Chondrocyte (in vitro differentiated cells): ENCODE measurements around the gene IRF7. TPM values are rescaled to one million over a fixed set of nuclear protein-coding genes. Genes with fewer than 3 reads are reported as not detected.

ENCODE experiments used
- DNase-seq: peaks from one replicate; pipeline ENCODE4 v3.0.0; 2021; ENCODE audit warnings: mixed read lengths, low spot score
- H3K27ac Mint-ChIP-seq: one replicate; pipeline ENCODE4 v1.8.0; 2021; ENCODE audit warnings: mild to moderate bottlenecking, moderate library complexity, mixed read lengths; ENCODE audit not compliant: unreplicated experiment
- H3K27me3 Mint-ChIP-seq: 2 replicates; pipeline ENCODE4 v1.8.0; 2021; ENCODE audit warnings: low read depth, mixed read lengths
- H3K36me3 Mint-ChIP-seq: 2 replicates; pipeline ENCODE4 v1.8.0; 2021; ENCODE audit warnings: low read depth, mixed read lengths
- H3K4me1 Mint-ChIP-seq: 2 replicates; pipeline ENCODE4 v1.8.0; 2021; ENCODE audit warnings: low read depth, mild to moderate bottlenecking, mixed read lengths
- H3K4me3 Mint-ChIP-seq: one replicate; pipeline ENCODE4 v1.8.0; 2021; ENCODE audit warnings: mild to moderate bottlenecking, moderate library complexity, mixed read lengths; ENCODE audit not compliant: unreplicated experiment
- H3K9me3 Mint-ChIP-seq: 2 replicates; pipeline ENCODE4 v1.8.0; 2021; ENCODE audit warnings: low read depth, mixed read lengths
- CTCF ChIP-seq: fragments of 200-600 bp; sonication (generic); IDR thresholded peaks from 2 replicates; pipeline ENCODE4 v1.5.0; 2021; ENCODE audit warnings: antibody characterized with exemption, mild to moderate bottlenecking, moderate library complexity
- total RNA-seq: library from RNA; stranded (reverse); gene quantifications from 3 replicates; pipeline ENCODE4 v1.2.1, GENCODE V29; 2021

Gene IRF7
- total RNA-seq, 1 donor from 2014 or later: 11.4 TPM

GRCh38 chr11:660281-660680, 44.5 kb upstream of the IRF7 start:
- H3K27ac Mint-ChIP-seq: no peak overlapping the region
- no peaks in the 10 kb centered on the region for H3K27me3 Mint-ChIP-seq
- no peak for DNase-seq
- TF ChIP-seq CTCF: no peak
- no peaks in the 10 kb centered on the region for H3K9me3 Mint-ChIP-seq
- H3K4me1 Mint-ChIP-seq: peaks cover 1% of the 10 kb centered on the region
- peaks cover 7% of the 10 kb centered on the region for H3K36me3 Mint-ChIP-seq
- no peak overlapping the region for H3K4me3 Mint-ChIP-seq

GRCh38 chr11:659532-660085, 43.9 kb upstream of the IRF7 start:
- Mint-ChIP-seq H3K9me3 (no peaks in the 10 kb centered on the region), H3K4me1 (no peaks in the 10 kb centered on the region), H3K36me3 (peaks cover 7% of the 10 kb centered on the region), H3K4me3 (no peak overlapping the region), H3K27ac (no peak overlapping the region), H3K27me3 (no peaks in the 10 kb centered on the region)
- no peak for DNase-seq
- TF ChIP-seq CTCF: no peak

GRCh38 chr11:657691-658126, 42.0 kb upstream of the IRF7 start:
- Mint-ChIP-seq H3K4me3 (no peak overlapping the region), H3K36me3 (peaks cover 6% of the 10 kb centered on the region), H3K27ac (no peak overlapping the region), H3K27me3 (no peaks in the 10 kb centered on the region), H3K4me1 (no peaks in the 10 kb centered on the region), H3K9me3 (no peaks in the 10 kb centered on the region)
- DNase-seq: no peak
- no peak for TF ChIP-seq CTCF

GRCh38 chr11:656866-657265, 41.1 kb upstream of the IRF7 start:
- H3K36me3 Mint-ChIP-seq: peaks cover 8% of the 10 kb centered on the region
- no peak overlapping the region for H3K4me3 Mint-ChIP-seq
- TF ChIP-seq CTCF: no peak
- no peak for DNase-seq
- H3K9me3 Mint-ChIP-seq: no peaks in the 10 kb centered on the region
- no peak overlapping the region for H3K27ac Mint-ChIP-seq
- H3K27me3 Mint-ChIP-seq: no peaks in the 10 kb centered on the region
- H3K4me1 Mint-ChIP-seq: no peaks in the 10 kb centered on the region

- Mint-ChIP-seq H3K9me3 (no peaks in the 10 kb centered on the region), H3K4me1 (no peaks in the 10 kb centered on the region), H3K36me3 (peaks cover 7% of the 10 kb centered on the region), H3K27me3 (no peaks in the 10 kb centered on the region), H3K27ac (no peak overlapping the region), H3K4me3 (no peak overlapping the region)
- DNase-seq: no peak
- no peak for TF ChIP-seq CTCF
These were observed 40.7 kb upstream of the IRF7 start for GRCh38 chr11:656426-656825.
